Hepatocyte (in vitro differentiated cells): ENCODE measurements around the gene PPP1R14B. TPM values are rescaled to one million over a fixed set of nuclear protein-coding genes. Genes with fewer than 3 reads are reported as not detected.

Experiments used
- DNase-seq: peaks from one replicate; pipeline ENCODE4 v3.0.0-alpha.2; 2016; ENCODE audit warnings: low spot score
- H2AFZ ChIP-seq: fragments of 200-600 bp; sonication (generic); 2 replicates; pipeline ENCODE4 v1.6.0; 2016; ENCODE audit warnings: antibody characterized with exemption, mild to moderate bottlenecking
- H3K27ac ChIP-seq: fragments of 200-600 bp; sonication (generic); 2 replicates; pipeline ENCODE4 v1.5.1; 2016; ENCODE audit warnings: mild to moderate bottlenecking
- H3K27me3 ChIP-seq: fragments of 200-600 bp; sonication (generic); 2 replicates; pipeline ENCODE4 v1.6.1; 2016
- H3K36me3 ChIP-seq: fragments of 200-600 bp; sonication (generic); replicated peaks from 2 replicates; pipeline ENCODE4 v1.5.1; 2016; ENCODE audit warnings: low read depth; ENCODE audit not compliant: insufficient read depth
- H3K4me1 ChIP-seq: fragments of 200-600 bp; sonication (generic); 2 replicates; pipeline ENCODE4 v1.5.1; 2016; ENCODE audit warnings: mild to moderate bottlenecking, moderate library complexity; ENCODE audit not compliant: insufficient read depth
- H3K4me2 ChIP-seq: fragments of 200-600 bp; sonication (generic); 2 replicates; pipeline ENCODE4 v1.6.0; 2016
- H3K4me3 ChIP-seq: fragments of 200-600 bp; sonication (generic); 2 replicates; pipeline ENCODE4 v1.5.1; 2016; ENCODE audit warnings: mild to moderate bottlenecking
- H3K79me2 ChIP-seq: fragments of 200-600 bp; sonication (generic); 2 replicates; pipeline ENCODE4 v1.6.0; 2017; ENCODE audit warnings: mild to moderate bottlenecking
- H3K9me2 ChIP-seq: fragments of 200-600 bp; sonication (generic); replicated peaks from 2 replicates; pipeline ENCODE4 v1.6.0; 2017; ENCODE audit warnings: mild to moderate bottlenecking; ENCODE audit not compliant: insufficient read depth
- H3K9me3 ChIP-seq: fragments of 200-600 bp; sonication (generic); 2 replicates; pipeline ENCODE4 v1.5.1; 2016; ENCODE audit warnings: low read depth, mild to moderate bottlenecking
- H4K20me1 ChIP-seq: fragments of 200-600 bp; sonication (generic); 2 replicates; pipeline ENCODE4 v1.6.0; 2016; ENCODE audit warnings: mild to moderate bottlenecking; ENCODE audit not compliant: insufficient read depth, poor library complexity, severe bottlenecking
- EZH2 ChIP-seq: fragments of 200-600 bp; sonication (generic); IDR thresholded peaks from 2 replicates; pipeline ENCODE4 v1.6.1; 2016; ENCODE audit warnings: antibody characterized with exemption, mild to moderate bottlenecking, borderline replicate concordance
- EZH2phosphoT487 ChIP-seq: fragments of 200-600 bp; sonication (generic); IDR thresholded peaks from one replicate; pipeline ENCODE4 v1.6.1; 2018; ENCODE audit warnings: antibody characterized with exemption, mild to moderate bottlenecking, low read depth, moderate library complexity; ENCODE audit not compliant: unreplicated experiment, severe bottlenecking
- WGBS: methylation state at CpG from one replicate; pipeline ENCODE4 v1.1.6; 2016; ENCODE audit warnings: low lambda C conversion rate; ENCODE audit errors: missing lambda C conversion rate; 5-methylcytosine and 5-hydroxymethylcytosine counted together
- polyA plus RNA-seq: library from polyadenylated mRNA; unstranded; fragments of >200 nt; fragmentation: Nextera tagmentation; extraction: Ambion mirVana; gene quantifications from 2 replicates; pipeline ENCODE4 v1.2.1, GENCODE V29; 2016
- total RNA-seq: library from RNA; depleted of rRNA; stranded (reverse); fragments of >200 nt; gene quantifications from 2 replicates; pipeline ENCODE4 v1.2.3, GENCODE V29; 2014
- TF ChIP-seq, protein P1 (sequence below): fragments of 200-600 bp; sonication (generic); IDR thresholded peaks from 2 replicates; pipeline ENCODE4 v1.5.1; 2016; ENCODE audit warnings: antibody characterized with exemption, mild to moderate bottlenecking; ENCODE audit not compliant: poor library complexity

PPP1R14B gene
- total and polyA plus RNA-seq, 2 experiments from 2014 or later, result 86.8 to 229 TPM

DNA sequence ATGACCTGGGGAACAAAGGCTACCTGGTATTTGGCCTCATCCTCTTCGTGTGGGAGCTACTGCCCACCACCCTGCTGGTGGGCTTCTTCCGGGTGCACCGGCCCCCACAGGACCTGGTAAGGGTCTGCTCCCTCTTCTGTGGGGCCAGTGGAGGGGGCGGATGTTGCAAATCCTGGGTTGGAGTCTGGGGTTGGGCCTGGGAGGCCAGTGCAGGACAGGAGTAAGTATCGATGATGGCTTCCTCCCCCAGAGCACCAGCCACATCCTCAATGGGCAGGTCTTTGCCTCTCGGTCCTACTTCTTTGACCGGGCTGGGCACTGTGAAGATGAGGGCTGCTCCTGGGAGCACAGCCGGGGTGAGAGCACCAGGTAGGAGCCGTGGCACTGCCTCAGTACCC, 41.6 kb upstream of the PPP1R14B start:
- peaks cover 7% of the 10 kb centered on the region for H3K79me2 ChIP-seq
- H3K27ac ChIP-seq, result no peak overlapping the region
- H2AFZ ChIP-seq, result no peak overlapping the region
- H3K4me2 ChIP-seq, result no peak overlapping the region
- no peak for DNase-seq
- no peak overlapping the region for H3K4me3 ChIP-seq
- H3K9me2 ChIP-seq, result no peaks in the 10 kb centered on the region
- WGBS, result 93% methylated on average over 5 of the region's 9 CpGs
- H3K9me3 ChIP-seq, result no peaks in the 10 kb centered on the region
- H4K20me1 ChIP-seq, result no peaks in the 10 kb centered on the region
- no peaks in the 10 kb centered on the region for H3K36me3 ChIP-seq
- H3K4me1 ChIP-seq, result peaks cover 16% of the 10 kb centered on the region
- peaks cover 38% of the 10 kb centered on the region for H3K27me3 ChIP-seq
- TF ChIP-seq EZH2 (no peak), EZH2phosphoT487 (no peak)
- TF ChIP-seq, protein P1, sequence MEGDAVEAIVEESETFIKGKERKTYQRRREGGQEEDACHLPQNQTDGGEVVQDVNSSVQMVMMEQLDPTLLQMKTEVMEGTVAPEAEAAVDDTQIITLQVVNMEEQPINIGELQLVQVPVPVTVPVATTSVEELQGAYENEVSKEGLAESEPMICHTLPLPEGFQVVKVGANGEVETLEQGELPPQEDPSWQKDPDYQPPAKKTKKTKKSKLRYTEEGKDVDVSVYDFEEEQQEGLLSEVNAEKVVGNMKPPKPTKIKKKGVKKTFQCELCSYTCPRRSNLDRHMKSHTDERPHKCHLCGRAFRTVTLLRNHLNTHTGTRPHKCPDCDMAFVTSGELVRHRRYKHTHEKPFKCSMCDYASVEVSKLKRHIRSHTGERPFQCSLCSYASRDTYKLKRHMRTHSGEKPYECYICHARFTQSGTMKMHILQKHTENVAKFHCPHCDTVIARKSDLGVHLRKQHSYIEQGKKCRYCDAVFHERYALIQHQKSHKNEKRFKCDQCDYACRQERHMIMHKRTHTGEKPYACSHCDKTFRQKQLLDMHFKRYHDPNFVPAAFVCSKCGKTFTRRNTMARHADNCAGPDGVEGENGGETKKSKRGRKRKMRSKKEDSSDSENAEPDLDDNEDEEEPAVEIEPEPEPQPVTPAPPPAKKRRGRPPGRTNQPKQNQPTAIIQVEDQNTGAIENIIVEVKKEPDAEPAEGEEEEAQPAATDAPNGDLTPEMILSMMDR, result no peak

DNA sequence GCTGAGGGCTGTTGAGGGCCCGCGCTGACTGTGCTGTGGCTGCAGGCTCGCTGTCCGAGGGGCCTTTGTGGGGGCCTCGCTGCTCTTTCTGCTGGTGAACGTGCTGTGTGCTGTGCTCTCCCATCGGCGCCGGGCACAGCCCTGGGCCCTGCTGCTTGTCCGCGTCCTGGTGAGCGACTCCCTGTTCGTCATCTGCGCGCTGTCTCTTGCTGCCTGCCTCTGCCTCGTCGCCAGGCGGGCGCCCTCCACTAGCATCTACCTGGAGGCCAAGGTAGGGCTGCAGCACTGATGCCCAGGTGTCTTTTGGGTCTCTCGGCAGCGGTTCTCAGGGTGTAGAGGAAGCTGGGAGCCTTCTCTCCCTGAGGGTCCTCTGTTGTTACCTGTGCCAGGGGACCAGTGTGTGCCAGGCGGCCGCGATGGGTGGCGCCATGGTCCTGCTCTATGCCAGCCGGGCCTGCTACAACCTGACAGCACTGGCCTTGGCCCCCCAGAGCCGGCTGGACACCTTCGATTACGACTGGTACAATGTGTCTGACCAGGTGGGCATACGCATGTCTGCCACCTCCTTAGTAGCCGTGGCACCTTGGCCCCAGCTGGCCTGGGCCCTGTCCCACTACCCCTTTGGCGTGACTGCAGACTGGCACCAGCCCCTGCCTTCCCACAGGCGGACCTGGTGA, 41.1 kb upstream of the PPP1R14B start:
- DNase-seq, result no peak
- no peak overlapping the region for H3K4me2 ChIP-seq

DNA sequence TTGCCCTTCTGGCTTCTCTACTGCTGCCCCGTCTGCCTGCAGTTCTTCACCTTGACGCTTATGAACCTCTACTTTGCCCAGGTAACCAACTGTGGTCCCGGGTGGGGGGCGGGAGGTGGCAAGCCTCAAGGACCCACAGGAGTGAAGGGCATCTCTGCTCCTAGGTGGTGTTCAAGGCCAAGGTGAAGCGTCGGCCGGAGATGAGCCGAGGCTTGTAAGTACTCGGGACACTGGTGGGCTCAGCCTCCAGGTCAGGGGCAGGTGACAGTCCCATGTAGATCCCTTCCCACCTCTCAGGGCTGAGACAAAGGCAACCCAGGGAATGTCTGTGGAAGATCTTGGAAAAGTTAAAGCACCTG, 40.0 kb upstream of the PPP1R14B start:
- H3K4me1 ChIP-seq, result peaks cover 12% of the 10 kb centered on the region
- TF ChIP-seq EZH2 (no peak), EZH2phosphoT487 (no peak)
- TF ChIP-seq, protein P1, result no peak

More for the DNA sequence above, 41.1 kb upstream of the PPP1R14B start:
- no peaks in the 10 kb centered on the region for H3K36me3 ChIP-seq
- peaks cover 16% of the 10 kb centered on the region for H3K4me1 ChIP-seq
- H3K9me2 ChIP-seq, result no peaks in the 10 kb centered on the region
- H3K79me2 ChIP-seq, result peaks cover 13% of the 10 kb centered on the region
- H3K9me3 ChIP-seq, result no peaks in the 10 kb centered on the region
- H3K27me3 ChIP-seq, result peaks cover 33% of the 10 kb centered on the region
- no peak overlapping the region for H3K4me3 ChIP-seq
- WGBS, result 97% methylated on average over 33 of the region's 33 CpGs
- TF ChIP-seq, protein P1, result no peak
- TF ChIP-seq EZH2 (no peak), EZH2phosphoT487 (no peak)
- no peak overlapping the region for H3K27ac ChIP-seq
- no peak overlapping the region for H2AFZ ChIP-seq
- no peaks in the 10 kb centered on the region for H4K20me1 ChIP-seq

More for the DNA sequence above, 40.0 kb upstream of the PPP1R14B start:
- Histone ChIP-seq H3K9me3 (no peaks in the 10 kb centered on the region), H3K4me2 (no peak overlapping the region), H4K20me1 (no peaks in the 10 kb centered on the region), H2AFZ (no peak overlapping the region), H3K27me3 (peaks cover 22% of the 10 kb centered on the region), H3K4me3 (no peak overlapping the region), H3K9me2 (no peaks in the 10 kb centered on the region), H3K27ac (no peak overlapping the region), H3K79me2 (peaks cover 13% of the 10 kb centered on the region), H3K36me3 (no peaks in the 10 kb centered on the region)
- DNase-seq, result no peak
- WGBS, result 93% methylated on average over 9 of the region's 9 CpGs
